NCI-H1417 treated with DMSO at 0.1 percent for 48 hours (cell line): Measurements from ENCODE around the gene NKIRAS1.
"Not testable (repeated sequence)": the region's sequence is repeated elsewhere in the genome, so short reads cannot be mapped to it uniquely, and the experiment has no call there.

Source experiments
- DNase-seq: peaks from one replicate; lab custom pipeline; 2025; lab: John Stamatoyannopoulos, UW

The NKIRAS1 gene

GRCh38 chr3:23870663-23871043, 46.1 kb downstream of the NKIRAS1 start:
- DNase-seq: not testable (repeated sequence)

- no peak for DNase-seq
These were observed 46.7 kb downstream of the NKIRAS1 start for GRCh38 chr3:23869977-23870662.

- no peak for DNase-seq
These were observed 49.0 kb downstream of the NKIRAS1 start for GRCh38 chr3:23867838-23868237.

- DNase-seq: no peak
These were observed 49.4 kb downstream of the NKIRAS1 start for GRCh38 chr3:23867400-23867799.

GRCh38 chr3:23865595-23866396, 51.0 kb downstream of the NKIRAS1 start:
- no peak for DNase-seq

GRCh38 chr3:23864931-23865330, 51.9 kb downstream of the NKIRAS1 start:
- DNase-seq: no peak

- DNase-seq: no peak
These were observed 53.7 kb downstream of the NKIRAS1 start for GRCh38 chr3:23863060-23863459.

- no peak for DNase-seq
These were observed 55.1 kb downstream of the NKIRAS1 start for GRCh38 chr3:23861689-23862088.

GRCh38 chr3:23859839-23860382, 56.9 kb downstream of the NKIRAS1 start:
- DNase-seq: no peak

GRCh38 chr3:23859012-23859743, 57.6 kb downstream of the NKIRAS1 start:
- no peak for DNase-seq

- DNase-seq: no peak
These were observed 60.5 kb downstream of the NKIRAS1 start for GRCh38 chr3:23856286-23856685.

- DNase-seq: not testable (repeated sequence)
These were observed 67.3 kb downstream of the NKIRAS1 start for GRCh38 chr3:23849462-23849861.

GRCh38 chr3:23845326-23846216, 71.2 kb downstream of the NKIRAS1 start:
- no peak for DNase-seq

- no peak for DNase-seq
These were observed 72.9 kb downstream of the NKIRAS1 start for GRCh38 chr3:23843869-23844268.
